Activated CD4-positive, alpha-beta T cell treated with anti-CD3 and anti-CD28 coated beads, Interleukin-10, Interleukin-2, amounts not matched to agents 100 ng/mL and 50 ng/mL, durations not matched to agents 16 hours and 8 hours (primary cell): ENCODE data around the gene PKM.
"Not testable (repeated sequence)": the region's sequence is repeated elsewhere in the genome, so short reads cannot be mapped to it uniquely, and the experiment has no call there.

Experiments
- DNase-seq: peaks from one replicate; pipeline ENCODE4 v3.0.0-alpha.2; 2020

PKM gene

DNA sequence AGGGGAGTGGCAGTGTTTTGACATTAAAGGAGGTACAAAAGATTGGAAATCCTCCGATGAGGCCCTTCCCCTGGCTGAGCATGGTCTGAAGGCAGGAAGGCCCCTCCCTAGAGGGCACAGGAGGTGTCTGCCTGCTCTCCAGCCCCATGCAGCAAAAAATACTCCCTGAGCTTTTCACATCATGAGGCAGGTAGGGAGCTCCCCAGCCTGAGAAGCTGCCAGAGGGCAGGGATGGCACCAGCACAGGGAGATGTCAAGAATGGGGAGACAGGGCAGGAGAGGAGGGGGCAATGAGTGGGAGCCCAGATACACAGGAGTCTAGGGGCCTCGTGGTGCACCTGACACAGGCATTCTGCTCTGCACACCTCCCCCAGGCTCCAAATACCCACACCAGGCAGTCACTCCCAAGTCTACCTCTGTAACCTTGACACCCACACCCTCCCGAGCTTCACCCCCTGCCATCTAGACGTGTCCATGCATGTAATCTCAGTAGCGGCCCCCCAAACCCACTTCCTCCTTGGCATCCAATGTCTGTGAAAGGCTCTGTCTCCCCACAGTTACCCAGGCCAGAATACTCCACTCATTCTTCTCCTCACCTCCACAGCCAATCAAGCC is 56.3 kb downstream of the PKM start:
- no peak for DNase-seq

DNA sequence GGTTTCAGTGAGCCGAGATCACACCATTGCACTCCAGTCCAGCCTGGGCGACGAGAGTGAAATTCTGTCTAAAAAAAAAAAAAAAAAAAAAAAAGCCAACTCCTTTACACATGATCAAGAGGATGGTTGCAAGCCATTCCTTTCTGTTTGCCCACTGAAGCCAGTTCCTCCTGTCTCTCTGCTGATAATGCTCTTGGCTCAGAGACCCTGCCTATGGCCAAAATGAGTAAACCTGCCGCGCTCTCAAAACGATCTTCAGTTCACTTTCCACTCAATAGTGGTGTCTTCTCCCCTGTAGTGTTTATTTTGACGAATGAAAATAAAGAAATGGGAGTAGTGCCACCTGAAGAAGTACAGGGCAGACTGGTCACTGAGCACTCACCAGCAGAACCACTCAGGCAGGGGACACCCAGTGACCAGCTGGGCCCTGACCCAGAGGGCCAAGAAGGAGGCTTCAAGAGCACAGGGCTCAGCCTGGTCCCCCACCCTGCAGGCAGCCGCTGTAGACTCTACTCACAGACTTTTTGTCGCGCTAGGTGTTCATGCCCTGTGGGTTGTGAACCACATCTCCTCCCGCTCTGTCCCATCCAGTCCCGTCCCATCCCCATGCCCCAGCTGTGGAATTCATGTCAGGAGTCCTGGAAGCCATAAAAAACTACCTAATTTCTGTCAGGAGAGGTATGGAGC is 57.0 kb downstream of the PKM start:
- DNase-seq = no peak

DNA sequence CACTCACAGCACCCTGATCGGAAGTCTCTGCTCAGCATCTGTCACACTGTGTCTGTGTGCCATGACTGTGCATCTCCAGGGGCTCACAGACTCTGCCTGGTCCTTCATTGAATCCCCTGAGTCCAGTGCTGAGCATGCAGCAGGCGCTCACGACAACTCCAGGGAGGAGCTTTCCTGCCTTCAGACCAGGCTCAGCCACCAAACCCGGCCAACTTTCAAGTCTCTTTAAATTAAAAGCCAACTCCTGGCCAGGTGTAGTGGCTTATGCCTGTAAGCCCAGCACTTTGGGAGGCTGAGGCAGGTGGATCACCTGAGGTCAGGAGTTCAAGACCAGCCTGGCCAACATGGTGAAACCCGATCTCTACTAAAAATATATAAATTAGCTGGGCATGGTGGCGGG is 57.6 kb downstream of the PKM start:
- no peak for DNase-seq

DNA sequence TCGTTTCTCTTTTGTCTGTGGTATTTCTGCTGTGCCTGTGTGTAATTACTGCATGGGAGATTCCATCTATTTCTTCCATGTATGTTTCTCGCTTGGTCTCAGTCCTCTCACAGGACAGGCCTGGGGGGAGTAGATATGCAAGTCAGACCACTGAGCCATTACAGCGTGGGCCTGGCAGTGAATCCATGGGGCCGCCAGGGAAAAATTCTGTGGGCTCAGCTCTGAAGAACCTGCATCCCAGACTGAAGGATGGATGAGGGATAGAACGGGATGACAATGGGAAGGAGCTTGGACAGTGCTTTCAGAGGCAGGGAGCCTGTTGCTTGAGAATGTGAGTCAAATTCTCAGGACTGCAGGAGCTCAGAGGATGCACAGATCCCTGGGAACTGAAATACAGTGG is 58.2 kb downstream of the PKM start:
- no peak for DNase-seq

- not testable (repeated sequence) for DNase-seq
These were observed 59.0 kb downstream of the PKM start for GRCh38 chr15:72171978-72172377.

DNA sequence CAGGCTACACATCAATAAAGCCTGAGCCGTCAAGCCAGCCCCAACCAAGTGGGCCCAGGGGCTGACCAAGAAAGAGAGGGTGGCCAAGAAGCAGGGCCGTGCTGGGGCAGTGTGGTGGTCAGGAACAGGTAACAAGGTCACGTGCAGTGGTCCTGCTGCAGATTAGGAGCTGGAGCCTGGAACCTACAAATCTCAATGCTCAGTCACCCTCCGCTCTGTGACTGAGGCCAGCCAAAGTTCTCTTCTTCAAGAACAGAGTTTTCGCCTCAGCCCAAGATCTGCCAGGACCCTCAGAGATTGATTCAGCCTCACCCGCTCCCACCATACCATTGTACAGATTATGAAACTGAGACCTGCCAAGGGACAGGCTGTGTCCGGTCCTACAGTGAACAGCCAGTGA is 60.3 kb downstream of the PKM start:
- DNase-seq = no peak

- no peak for DNase-seq
These were observed 60.9 kb downstream of the PKM start for GRCh38 chr15:72169921-72170611.

DNA sequence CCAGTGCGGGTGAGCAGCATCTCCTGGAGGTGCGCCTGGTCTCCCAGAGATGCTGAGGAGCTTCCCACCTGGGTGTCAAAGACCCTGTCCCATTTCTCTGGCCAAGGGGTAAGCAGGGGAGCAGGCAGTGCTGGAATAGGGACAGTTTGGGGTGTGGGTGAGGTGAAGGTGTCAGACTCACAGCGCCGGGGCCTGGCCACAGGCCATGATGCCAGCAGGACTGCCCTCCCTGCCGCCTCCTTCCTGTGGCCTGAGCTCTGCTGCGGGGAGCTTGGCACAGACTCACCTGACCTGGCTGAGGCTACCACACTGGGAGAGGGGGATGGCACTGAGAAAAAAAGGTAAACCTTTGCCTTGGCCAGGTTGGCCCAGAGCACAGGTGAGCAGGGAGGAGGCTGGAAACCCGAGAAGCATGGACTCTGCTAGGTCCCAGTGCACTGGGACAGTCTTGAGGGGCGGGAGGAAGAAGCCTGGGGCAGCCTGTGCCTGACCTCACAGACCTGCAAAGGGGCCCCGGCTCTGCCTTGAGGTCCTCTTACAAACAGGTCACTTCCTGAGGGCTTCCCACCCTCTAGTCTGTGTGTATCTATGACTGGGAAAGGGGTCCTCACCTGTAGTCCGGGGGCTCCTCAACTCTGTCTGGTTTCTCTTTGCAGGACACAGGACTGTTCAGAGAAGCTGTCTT is 61.6 kb downstream of the PKM start:
- DNase-seq = no peak

- no peak for DNase-seq
These were observed 62.2 kb downstream of the PKM start for GRCh38 chr15:72168808-72169190.

DNA sequence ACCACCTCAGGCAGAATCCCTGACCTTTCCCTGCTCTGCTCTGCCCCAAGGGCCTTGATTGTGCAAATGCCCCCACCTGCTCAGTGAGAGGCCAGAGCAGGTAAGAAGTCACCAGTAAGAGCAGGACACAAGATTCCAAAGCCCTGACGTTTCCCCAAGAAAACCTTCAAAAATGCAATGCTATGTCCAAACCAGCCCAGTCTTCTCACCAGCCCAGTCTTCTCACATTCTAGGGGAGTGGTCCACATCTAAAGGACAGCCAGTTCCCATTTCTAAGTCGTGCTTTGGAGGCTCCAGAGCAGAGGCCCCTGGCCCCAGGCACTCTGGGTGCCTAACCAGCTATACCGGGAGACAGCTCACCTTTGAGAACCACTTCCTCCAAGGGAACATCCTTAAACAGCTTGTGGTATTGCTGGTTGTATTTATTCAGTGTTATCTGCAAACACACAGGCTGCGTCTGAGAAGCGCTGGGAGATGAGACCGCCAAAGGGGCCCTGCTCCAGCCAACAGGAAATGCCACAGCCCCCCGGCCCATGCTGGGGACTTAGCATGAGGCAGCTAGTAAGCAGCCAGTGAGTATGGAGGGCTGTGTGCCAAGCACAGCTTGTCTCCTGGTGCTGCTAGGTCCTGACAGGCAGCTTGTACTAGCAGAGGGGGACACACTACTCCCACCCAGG is 62.7 kb downstream of the PKM start:
- DNase-seq = peak; percentile 23

- no peak for DNase-seq
These were observed 63.5 kb downstream of the PKM start for GRCh38 chr15:72167445-72167844.

GRCh38 chr15:72166716-72167417 is 64.1 kb downstream of the PKM start:
- no peak for DNase-seq

- no peak for DNase-seq
These were observed 67.3 kb downstream of the PKM start for GRCh38 chr15:72163719-72164118.

DNA sequence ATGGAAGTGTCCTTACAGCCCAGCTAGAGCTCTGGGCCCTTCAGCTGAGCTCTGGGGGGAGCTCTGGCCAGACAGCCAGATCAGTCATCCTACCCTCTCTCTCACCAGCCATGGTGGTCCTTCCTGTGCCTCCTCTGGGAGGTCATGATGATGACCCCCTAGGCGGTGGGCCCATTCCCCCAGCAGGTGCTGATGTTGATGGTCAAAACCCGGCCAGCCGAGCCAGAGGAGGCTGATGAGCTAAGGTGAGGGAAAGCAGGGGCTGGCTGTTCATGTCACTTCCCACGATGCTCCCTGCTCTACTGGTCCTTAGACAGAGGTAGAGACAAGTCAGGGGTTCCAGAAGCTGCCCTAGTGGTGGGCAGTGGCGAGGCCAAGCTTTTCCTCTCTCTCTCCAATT is 68.4 kb downstream of the PKM start:
- no peak for DNase-seq

GRCh38 chr15:72161361-72162132 is 69.4 kb downstream of the PKM start:
- DNase-seq = no peak

GRCh38 chr15:72160696-72161245 is 70.2 kb downstream of the PKM start:
- no peak for DNase-seq

DNA sequence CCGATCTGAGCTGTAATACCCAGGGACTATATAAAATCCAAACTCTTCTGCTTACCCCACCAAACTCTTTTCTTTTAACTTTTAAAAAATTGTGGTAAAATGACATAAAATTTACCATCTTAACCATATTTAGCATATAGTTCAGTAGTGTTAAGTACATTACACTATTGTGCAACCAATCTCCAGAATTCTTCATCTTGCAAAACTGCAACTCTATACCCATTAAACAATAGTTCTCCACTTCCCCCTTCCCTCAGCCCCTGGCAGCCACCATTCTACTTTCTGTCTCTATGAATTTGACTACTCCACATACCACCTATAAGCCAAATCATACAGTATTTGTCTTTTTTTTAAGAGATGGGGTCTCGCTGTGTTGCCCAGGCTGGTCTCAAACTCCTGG is 74.1 kb downstream of the PKM start:
- DNase-seq = no peak

DNA sequence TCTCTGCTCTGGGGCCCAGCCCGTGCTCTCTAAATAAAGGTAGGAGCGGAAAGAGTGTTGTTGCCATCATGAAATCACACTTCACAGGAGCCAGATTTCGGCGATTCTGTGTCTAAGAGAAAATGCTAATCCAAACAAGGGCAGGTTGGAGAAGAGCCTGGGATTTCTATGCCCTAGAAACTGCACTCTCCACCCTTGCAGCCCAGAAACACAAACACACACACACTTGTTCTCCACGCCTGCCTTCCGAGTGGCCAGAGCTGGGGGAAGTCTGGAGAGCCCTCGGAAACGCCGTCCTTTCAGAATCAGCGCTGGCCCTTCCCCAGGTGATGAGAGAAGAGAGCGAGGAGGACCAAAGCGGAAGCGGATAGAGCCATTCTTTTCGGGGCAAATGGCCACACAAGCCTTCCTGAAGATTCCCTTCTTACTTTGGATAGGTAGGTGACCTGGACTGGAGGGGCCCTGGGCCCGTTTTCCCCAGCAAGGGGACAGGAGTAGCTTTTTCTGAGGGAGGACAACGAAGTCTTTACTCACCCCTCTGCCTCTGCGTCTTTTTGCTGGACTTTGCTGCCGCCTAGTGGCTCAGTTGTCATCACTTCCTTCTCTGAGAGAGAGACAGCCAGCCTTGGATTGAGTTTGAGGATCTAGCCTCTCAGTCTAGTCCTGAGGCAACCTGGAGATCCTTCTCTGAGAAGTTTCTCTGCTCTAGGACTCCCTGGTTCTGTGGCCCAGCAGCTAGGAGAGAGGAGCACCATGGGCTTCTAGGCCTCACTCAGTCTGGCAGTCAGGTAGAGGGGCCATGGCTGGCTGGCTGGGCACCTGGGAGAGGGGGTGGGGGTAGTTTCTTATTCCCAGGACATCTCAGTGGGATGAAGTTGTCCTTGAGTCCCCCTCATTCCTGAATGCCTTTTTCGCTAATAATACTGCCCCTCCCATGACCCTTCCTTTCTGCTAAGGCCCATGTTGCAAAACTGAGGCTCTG is 75.1 kb downstream of the PKM start:
- peak; percentile 85 for DNase-seq

- DNase-seq = no peak
These were observed 75.9 kb downstream of the PKM start for GRCh38 chr15:72155003-72155621.

DNA sequence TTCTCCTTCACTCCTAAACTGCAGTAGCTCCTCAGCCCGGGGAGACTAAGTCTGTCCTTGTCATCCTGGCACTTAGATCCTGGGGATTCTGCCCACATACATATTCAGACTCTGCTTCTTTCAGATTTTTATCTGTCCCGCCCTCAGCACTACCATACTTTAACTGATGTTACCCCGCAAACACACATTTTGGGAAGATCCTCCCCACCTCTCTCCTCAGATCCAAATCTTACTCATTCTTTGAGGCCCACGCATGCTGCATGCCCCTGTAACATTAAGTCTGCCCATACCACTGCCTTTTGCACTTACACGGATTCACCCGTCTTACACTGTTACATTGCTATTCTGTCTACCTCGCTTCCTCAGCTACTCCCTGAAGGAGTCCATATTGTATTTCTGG is 76.7 kb downstream of the PKM start:
- DNase-seq = no peak
